HEK293 (cell line): ENCODE data around the gene TTC39C.

ENCODE experiments used
- CTCF ChIA-PET: fragments of 350-600 bp; formaldehyde crosslinking; extraction: SDS; loops from one replicate; lab custom pipeline; 2021; ENCODE audit warnings: antibody characterized with exemption; lab: Yijun Ruan, JAX
- POLR2A ChIA-PET: fragments of 300-600 bp; formaldehyde crosslinking; extraction: SDS; loops from one replicate; lab custom pipeline; 2020; ENCODE audit warnings: antibody characterized with exemption, inconsistent platforms; lab: Yijun Ruan, JAX
- H3K27ac ChIP-seq: fragments of 200-500 bp; sonication (Bioruptor generic); 2 replicates; pipeline ENCODE4 v1.5.1; 2014; ENCODE audit warnings: low read depth, low read length, control low read depth, inconsistent platforms; ENCODE audit errors: extremely low read depth
- H3K36me3 ChIP-seq, 2 experiments: fragments of 200-500 bp in 1 of 2; sonication (Bioruptor generic) in 1 of 2; 1 replicate in 1 of 2; 2 replicates in 1 of 2; pipeline ENCODE4 v1.5.1; 2014 to 2017; ENCODE audit warnings: inconsistent platforms in 2 of 2, low read length in 2 of 2; ENCODE audit not compliant: control insufficient read depth in 2 of 2, insufficient read depth in 1 of 2
- H3K4me1 ChIP-seq: fragments of 200-500 bp; sonication (Bioruptor generic); 2 replicates; pipeline ENCODE4 v1.5.1; 2014; ENCODE audit warnings: mild to moderate bottlenecking, low read length, inconsistent platforms; ENCODE audit not compliant: control insufficient read depth, insufficient read depth
- H3K4me3 ChIP-seq: 2 replicates; pipeline ENCODE4 v1.5.1; 2011; ENCODE audit warnings: low read depth, mild to moderate bottlenecking, control low read depth, low read length, moderate library complexity
- H3K9me3 ChIP-seq: fragments of 200-500 bp; sonication (Bioruptor generic); 2 replicates; pipeline ENCODE4 v1.5.1; 2014; ENCODE audit warnings: low read depth, low read length, inconsistent platforms; ENCODE audit not compliant: control insufficient read depth, insufficient read depth
- BCL11B ChIP-seq: fragments of 450-650 bp; formaldehyde crosslinking; IDR thresholded peaks from 2 replicates; pipeline ENCODE4 v1.5.1; 2016; ENCODE audit warnings: low read depth, missing biosample characterization, missing genetic modification characterization
- FEZF1 ChIP-seq: fragments of 450-650 bp; formaldehyde crosslinking; IDR thresholded peaks from 2 replicates; pipeline ENCODE4 v1.5.1; 2016; ENCODE audit warnings: missing biosample characterization, missing genetic modification characterization
- GLI2 ChIP-seq: fragments of 450-650 bp; formaldehyde crosslinking; IDR thresholded peaks from 2 replicates; pipeline ENCODE4; 2017; ENCODE audit warnings: missing biosample characterization, missing genetic modification characterization, low read depth, borderline replicate concordance
- HOXC10 ChIP-seq: sonication (generic); formaldehyde crosslinking; IDR thresholded peaks from 2 replicates; pipeline ENCODE4 v1.8.1; 2023; ENCODE audit warnings: mild to moderate bottlenecking, missing genetic modification reagents
- HOXD13 ChIP-seq: sonication (generic); formaldehyde crosslinking; IDR thresholded peaks from 2 replicates; pipeline ENCODE4 v1.8.0; 2022; ENCODE audit warnings: missing genetic modification reagents, borderline replicate concordance
- MYNN ChIP-seq: fragments of 450-650 bp; formaldehyde crosslinking; IDR thresholded peaks from 2 replicates; pipeline ENCODE4 v1.5.1; 2016; ENCODE audit warnings: missing biosample characterization, missing genetic modification characterization, borderline replicate concordance
- MZF1 ChIP-seq: fragments of 450-650 bp; formaldehyde crosslinking; IDR thresholded peaks from 2 replicates; pipeline ENCODE4 v1.5.1; 2017; ENCODE audit warnings: missing biosample characterization, missing genetic modification characterization, borderline replicate concordance
- SETDB1 ChIP-seq: IDR thresholded peaks from one replicate; pipeline ENCODE4 v1.6.1; 2017; ENCODE audit warnings: mild to moderate bottlenecking, low read length, moderate library complexity, mixed read lengths; ENCODE audit not compliant: insufficient read length
- SP2 ChIP-seq: fragments of 450-650 bp; formaldehyde crosslinking; IDR thresholded peaks from 2 replicates; pipeline ENCODE4 v1.5.1; 2016; ENCODE audit warnings: missing biosample characterization, missing genetic modification characterization
- SP7 ChIP-seq: fragments of 450-650 bp; formaldehyde crosslinking; IDR thresholded peaks from 2 replicates; pipeline ENCODE4 v1.5.1; 2016; ENCODE audit warnings: missing biosample characterization, missing genetic modification characterization
- TCF7L2 ChIP-seq: IDR thresholded peaks from 2 replicates; pipeline ENCODE4 v1.6.1; 2011; ENCODE audit warnings: low read depth, mild to moderate bottlenecking, inconsistent platforms, low read length, moderate library complexity, borderline replicate concordance
- TRIM28 ChIP-seq: IDR thresholded peaks from 2 replicates; pipeline ENCODE4 v1.6.1; 2011; ENCODE audit warnings: low read length, control low read depth, borderline replicate concordance
- YY1 ChIP-seq: fragments of 450-650 bp; formaldehyde crosslinking; IDR thresholded peaks from 2 replicates; pipeline ENCODE4 v1.5.1; 2018; ENCODE audit warnings: missing biosample characterization, missing genetic modification characterization
- ZNF133 ChIP-seq: fragments of 450-650 bp; formaldehyde crosslinking; IDR thresholded peaks from 2 replicates; pipeline ENCODE4 v1.5.1; 2016; ENCODE audit warnings: missing biosample characterization, missing genetic modification characterization
- ZNF175 ChIP-seq: fragments of 450-650 bp; formaldehyde crosslinking; IDR thresholded peaks from 2 replicates; pipeline ENCODE4 v1.5.1; 2016; ENCODE audit warnings: missing biosample characterization, missing genetic modification characterization
- ZNF211 ChIP-seq: fragments of 450-650 bp; formaldehyde crosslinking; IDR thresholded peaks from 2 replicates; pipeline ENCODE4 v1.5.1; 2016; ENCODE audit warnings: low read depth, missing biosample characterization, missing genetic modification characterization
- ZNF266 ChIP-seq: fragments of 450-650 bp; formaldehyde crosslinking; IDR thresholded peaks from 2 replicates; pipeline ENCODE4 v1.5.1; 2016; ENCODE audit warnings: missing biosample characterization, missing genetic modification characterization, low read depth
- ZNF394 ChIP-seq: fragments of 450-650 bp; formaldehyde crosslinking; IDR thresholded peaks from 2 replicates; pipeline ENCODE4 v1.5.1; 2016; ENCODE audit warnings: missing biosample characterization, missing genetic modification characterization, mild to moderate bottlenecking, moderate library complexity, borderline replicate concordance
- ZNF426 ChIP-seq: fragments of 450-650 bp; formaldehyde crosslinking; IDR thresholded peaks from 2 replicates; pipeline ENCODE4 v1.5.1; 2017; ENCODE audit warnings: missing biosample characterization, missing genetic modification characterization, mild to moderate bottlenecking, inconsistent platforms, moderate library complexity
- ZNF621 ChIP-seq: fragments of 450-650 bp; formaldehyde crosslinking; IDR thresholded peaks from 2 replicates; pipeline ENCODE4 v1.5.1; 2017; ENCODE audit warnings: missing biosample characterization, missing genetic modification characterization
- ZNF626 ChIP-seq: fragments of 450-650 bp; sonication (Bioruptor Pico); formaldehyde crosslinking; IDR thresholded peaks from 2 replicates; pipeline ENCODE4 v1.5.1; 2018; ENCODE audit warnings: missing biosample characterization, missing genetic modification characterization, inconsistent platforms
- ZNF654 ChIP-seq: fragments of 450-650 bp; formaldehyde crosslinking; IDR thresholded peaks from 2 replicates; pipeline ENCODE4 v1.5.1; 2016; ENCODE audit warnings: low read depth, missing biosample characterization, missing genetic modification characterization
- ZNF658 ChIP-seq: fragments of 450-650 bp; formaldehyde crosslinking; IDR thresholded peaks from 2 replicates; pipeline ENCODE4; 2016; ENCODE audit warnings: missing biosample characterization, missing genetic modification characterization
- TF ChIP-seq, protein P1 (sequence below): fragments of 450-650 bp; formaldehyde crosslinking; IDR thresholded peaks from 2 replicates; pipeline ENCODE4 v1.5.1; 2017; ENCODE audit warnings: missing biosample characterization, missing genetic modification characterization
- TF ChIP-seq, protein P2 (sequence below): fragments of 450-650 bp; formaldehyde crosslinking; IDR thresholded peaks from 2 replicates; pipeline ENCODE4 v1.5.1; 2016; ENCODE audit warnings: missing biosample characterization, missing genetic modification characterization, borderline replicate concordance
- TF ChIP-seq, protein P3 (sequence below): fragments of 450-650 bp; formaldehyde crosslinking; IDR thresholded peaks from 2 replicates; pipeline ENCODE4 v1.5.1; 2016; ENCODE audit warnings: missing biosample characterization, missing genetic modification characterization
- TF ChIP-seq, protein P4 (sequence below): fragments of 450-650 bp; formaldehyde crosslinking; IDR thresholded peaks from 2 replicates; pipeline ENCODE4 v1.5.1; 2016; ENCODE audit warnings: missing biosample characterization, missing genetic modification characterization
- TF ChIP-seq, protein P5 (sequence below): fragments of 450-650 bp; IDR thresholded peaks from 2 replicates; pipeline ENCODE4 v1.5.1; 2018; ENCODE audit warnings: missing biosample characterization, mild to moderate bottlenecking, missing genetic modification characterization

TTC39C gene

DNA sequence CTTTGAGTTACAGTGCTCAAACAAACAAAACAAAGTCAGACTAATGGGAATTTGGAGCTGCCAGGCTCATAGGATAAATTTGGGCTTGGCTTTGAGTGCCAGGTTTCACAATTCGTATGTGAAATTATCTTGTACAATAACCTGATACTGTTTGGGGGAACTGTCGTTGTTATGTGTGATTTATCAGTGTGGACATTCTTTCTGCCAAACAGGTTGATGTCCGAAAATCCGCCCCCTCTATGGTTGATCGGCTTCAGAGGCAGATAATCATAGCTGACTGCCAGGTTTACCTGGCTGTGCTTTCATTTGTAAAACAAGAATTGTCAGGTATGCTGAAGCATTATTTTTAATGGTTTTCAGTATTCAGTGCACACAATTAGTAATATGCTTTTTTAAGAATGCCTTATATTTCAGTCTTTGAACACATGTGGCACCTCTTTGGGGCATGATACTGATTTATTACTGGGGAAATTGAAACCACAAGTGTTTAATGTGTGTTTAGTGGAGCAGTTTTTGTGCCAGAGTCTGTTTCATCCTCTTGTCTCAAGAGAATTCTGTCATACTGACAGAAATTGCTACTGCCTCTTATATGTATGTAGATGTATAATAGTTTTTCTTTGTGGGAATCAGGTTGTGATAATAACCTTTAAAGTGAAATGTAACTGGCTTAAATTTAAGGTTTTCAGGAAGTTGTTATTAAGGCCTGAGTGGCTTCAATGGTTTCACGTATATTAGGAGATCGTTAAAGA lies 54.6 kb downstream of the TTC39C start (continued):
- TF ChIP-seq, protein P1, sequence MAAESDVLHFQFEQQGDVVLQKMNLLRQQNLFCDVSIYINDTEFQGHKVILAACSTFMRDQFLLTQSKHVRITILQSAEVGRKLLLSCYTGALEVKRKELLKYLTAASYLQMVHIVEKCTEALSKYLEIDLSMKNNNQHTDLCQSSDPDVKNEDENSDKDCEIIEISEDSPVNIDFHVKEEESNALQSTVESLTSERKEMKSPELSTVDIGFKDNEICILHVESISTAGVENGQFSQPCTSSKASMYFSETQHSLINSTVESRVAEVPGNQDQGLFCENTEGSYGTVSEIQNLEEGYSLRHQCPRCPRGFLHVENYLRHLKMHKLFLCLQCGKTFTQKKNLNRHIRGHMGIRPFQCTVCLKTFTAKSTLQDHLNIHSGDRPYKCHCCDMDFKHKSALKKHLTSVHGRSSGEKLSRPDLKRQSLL (tag by site-specific recombination): no peak
- TF ChIP-seq HOXD13 (no peak), BCL11B (tag by site-specific recombination) (0 out of 2 replicates have a peak, but pooled peaks have one; percentile 26), ZNF211 (no peak), SP7 (tag by site-specific recombination) (peak; percentile 63), HOXC10 (CRISPR knock-in tag) (no peak), GLI2 (no peak), SP2 (no peak), SETDB1 (no peak), MYNN (tag by site-specific recombination) (no peak), ZNF658 (tag by site-specific recombination) (no peak), ZNF175 (tag by site-specific recombination) (no peak), ZNF426 (tag by site-specific recombination) (no peak), ZNF654 (tag by site-specific recombination) (no peak)
- TF ChIP-seq, protein P2, sequence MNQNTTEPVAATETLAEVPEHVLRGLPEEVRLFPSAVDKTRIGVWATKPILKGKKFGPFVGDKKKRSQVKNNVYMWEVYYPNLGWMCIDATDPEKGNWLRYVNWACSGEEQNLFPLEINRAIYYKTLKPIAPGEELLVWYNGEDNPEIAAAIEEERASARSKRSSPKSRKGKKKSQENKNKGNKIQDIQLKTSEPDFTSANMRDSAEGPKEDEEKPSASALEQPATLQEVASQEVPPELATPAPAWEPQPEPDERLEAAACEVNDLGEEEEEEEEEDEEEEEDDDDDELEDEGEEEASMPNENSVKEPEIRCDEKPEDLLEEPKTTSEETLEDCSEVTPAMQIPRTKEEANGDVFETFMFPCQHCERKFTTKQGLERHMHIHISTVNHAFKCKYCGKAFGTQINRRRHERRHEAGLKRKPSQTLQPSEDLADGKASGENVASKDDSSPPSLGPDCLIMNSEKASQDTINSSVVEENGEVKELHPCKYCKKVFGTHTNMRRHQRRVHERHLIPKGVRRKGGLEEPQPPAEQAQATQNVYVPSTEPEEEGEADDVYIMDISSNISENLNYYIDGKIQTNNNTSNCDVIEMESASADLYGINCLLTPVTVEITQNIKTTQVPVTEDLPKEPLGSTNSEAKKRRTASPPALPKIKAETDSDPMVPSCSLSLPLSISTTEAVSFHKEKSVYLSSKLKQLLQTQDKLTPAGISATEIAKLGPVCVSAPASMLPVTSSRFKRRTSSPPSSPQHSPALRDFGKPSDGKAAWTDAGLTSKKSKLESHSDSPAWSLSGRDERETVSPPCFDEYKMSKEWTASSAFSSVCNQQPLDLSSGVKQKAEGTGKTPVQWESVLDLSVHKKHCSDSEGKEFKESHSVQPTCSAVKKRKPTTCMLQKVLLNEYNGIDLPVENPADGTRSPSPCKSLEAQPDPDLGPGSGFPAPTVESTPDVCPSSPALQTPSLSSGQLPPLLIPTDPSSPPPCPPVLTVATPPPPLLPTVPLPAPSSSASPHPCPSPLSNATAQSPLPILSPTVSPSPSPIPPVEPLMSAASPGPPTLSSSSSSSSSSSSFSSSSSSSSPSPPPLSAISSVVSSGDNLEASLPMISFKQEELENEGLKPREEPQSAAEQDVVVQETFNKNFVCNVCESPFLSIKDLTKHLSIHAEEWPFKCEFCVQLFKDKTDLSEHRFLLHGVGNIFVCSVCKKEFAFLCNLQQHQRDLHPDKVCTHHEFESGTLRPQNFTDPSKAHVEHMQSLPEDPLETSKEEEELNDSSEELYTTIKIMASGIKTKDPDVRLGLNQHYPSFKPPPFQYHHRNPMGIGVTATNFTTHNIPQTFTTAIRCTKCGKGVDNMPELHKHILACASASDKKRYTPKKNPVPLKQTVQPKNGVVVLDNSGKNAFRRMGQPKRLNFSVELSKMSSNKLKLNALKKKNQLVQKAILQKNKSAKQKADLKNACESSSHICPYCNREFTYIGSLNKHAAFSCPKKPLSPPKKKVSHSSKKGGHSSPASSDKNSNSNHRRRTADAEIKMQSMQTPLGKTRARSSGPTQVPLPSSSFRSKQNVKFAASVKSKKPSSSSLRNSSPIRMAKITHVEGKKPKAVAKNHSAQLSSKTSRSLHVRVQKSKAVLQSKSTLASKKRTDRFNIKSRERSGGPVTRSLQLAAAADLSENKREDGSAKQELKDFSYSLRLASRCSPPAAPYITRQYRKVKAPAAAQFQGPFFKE (tag by site-specific recombination): no peak

DNA sequence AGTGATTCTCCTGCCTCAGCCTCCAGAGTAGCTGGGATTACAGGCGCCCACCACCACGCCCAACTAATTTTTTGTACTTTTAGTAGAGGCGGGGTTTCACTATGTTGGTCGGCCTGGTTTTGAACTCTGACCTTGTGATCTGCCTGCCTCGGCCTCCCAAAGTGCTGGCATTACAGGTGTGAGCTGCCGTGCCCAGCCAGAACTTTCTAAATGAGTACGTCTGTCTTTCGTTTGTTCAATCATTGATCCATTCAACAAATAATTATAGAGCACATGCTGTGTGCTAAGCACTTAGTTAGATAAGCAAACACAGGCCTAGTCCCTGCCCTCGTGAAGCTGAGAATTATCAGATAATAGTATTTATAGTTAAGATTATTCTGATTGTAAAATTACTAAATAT lies 56.5 kb downstream of the TTC39C start:
- peaks cover 0 to 3% of the 10 kb centered on the region in 2 experiments; a peak in 2 of 3 replicates for H3K36me3 ChIP-seq
- TF ChIP-seq YY1 (tag by site-specific recombination): no peak
- no peak for TF ChIP-seq ZNF266 (tag by site-specific recombination)
- TF ChIP-seq, protein P3, sequence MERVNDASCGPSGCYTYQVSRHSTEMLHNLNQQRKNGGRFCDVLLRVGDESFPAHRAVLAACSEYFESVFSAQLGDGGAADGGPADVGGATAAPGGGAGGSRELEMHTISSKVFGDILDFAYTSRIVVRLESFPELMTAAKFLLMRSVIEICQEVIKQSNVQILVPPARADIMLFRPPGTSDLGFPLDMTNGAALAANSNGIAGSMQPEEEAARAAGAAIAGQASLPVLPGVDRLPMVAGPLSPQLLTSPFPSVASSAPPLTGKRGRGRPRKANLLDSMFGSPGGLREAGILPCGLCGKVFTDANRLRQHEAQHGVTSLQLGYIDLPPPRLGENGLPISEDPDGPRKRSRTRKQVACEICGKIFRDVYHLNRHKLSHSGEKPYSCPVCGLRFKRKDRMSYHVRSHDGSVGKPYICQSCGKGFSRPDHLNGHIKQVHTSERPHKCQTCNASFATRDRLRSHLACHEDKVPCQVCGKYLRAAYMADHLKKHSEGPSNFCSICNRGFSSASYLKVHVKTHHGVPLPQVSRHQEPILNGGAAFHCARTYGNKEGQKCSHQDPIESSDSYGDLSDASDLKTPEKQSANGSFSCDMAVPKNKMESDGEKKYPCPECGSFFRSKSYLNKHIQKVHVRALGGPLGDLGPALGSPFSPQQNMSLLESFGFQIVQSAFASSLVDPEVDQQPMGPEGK: no peak
- no peak for TF ChIP-seq TCF7L2
- TF ChIP-seq FEZF1 (tag by site-specific recombination): no peak
- TF ChIP-seq ZNF133: no peak
- no peak for TF ChIP-seq ZNF621 (tag by site-specific recombination)
- TF ChIP-seq, protein P4, sequence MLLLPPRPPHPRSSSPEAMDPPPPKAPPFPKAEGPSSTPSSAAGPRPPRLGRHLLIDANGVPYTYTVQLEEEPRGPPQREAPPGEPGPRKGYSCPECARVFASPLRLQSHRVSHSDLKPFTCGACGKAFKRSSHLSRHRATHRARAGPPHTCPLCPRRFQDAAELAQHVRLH (tag by site-specific recombination): no peak
- TF ChIP-seq MZF1: no peak
- TF ChIP-seq, protein P5, sequence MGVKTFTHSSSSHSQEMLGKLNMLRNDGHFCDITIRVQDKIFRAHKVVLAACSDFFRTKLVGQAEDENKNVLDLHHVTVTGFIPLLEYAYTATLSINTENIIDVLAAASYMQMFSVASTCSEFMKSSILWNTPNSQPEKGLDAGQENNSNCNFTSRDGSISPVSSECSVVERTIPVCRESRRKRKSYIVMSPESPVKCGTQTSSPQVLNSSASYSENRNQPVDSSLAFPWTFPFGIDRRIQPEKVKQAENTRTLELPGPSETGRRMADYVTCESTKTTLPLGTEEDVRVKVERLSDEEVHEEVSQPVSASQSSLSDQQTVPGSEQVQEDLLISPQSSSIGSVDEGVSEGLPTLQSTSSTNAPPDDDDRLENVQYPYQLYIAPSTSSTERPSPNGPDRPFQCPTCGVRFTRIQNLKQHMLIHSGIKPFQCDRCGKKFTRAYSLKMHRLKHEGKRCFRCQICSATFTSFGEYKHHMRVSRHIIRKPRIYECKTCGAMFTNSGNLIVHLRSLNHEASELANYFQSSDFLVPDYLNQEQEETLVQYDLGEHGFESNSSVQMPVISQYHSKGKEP (tag by site-specific recombination): no peak
- TF ChIP-seq ZNF626 (tag by site-specific recombination): no peak
- no peak for TF ChIP-seq ZNF394 (tag by site-specific recombination)
- no peak for TF ChIP-seq TRIM28

More for the DNA sequence above, 56.5 kb downstream of the TTC39C start:
- no peak overlapping the region for H3K4me3 ChIP-seq
- POLR2A ChIA-PET: no interaction called here
- no peak overlapping the region for H3K27ac ChIP-seq
- H3K4me1 ChIP-seq: peaks cover 18% of the 10 kb centered on the region
- CTCF ChIA-PET: no interaction called here
- H3K9me3 ChIP-seq: no peaks in the 10 kb centered on the region
